ENCODE results near the gene DNAH3.
"Not testable (repeated sequence)": the region's sequence is repeated elsewhere in the genome, so short reads cannot be mapped to it uniquely, and the experiment has no call there.

DNAH3 gene

GRCh38 chr16:21150375-21151001, at the start of gene DNAH3:
TSS of gene DNAH3 (minus strand) at chr16:21150846. CDS start at chr16:21150319, 527 bp downstream.
- no peak for DNase-seq (ENCODE audit: low read depth)

GRCh38 chr16:21199607-21200218, 49.1 kb upstream of the DNAH3 start:
- DNase-seq (ENCODE audit: low read depth), result no peak

- DNase-seq (ENCODE audit: low read depth), result no peak
Measured at GRCh38 chr16:21197621-21198020, 47.0 kb upstream of the DNAH3 start.

- DNase-seq (ENCODE audit: low read depth), result no peak
Measured at GRCh38 chr16:21197112-21197511, 46.5 kb upstream of the DNAH3 start.

GRCh38 chr16:21195330-21195729, 44.7 kb upstream of the DNAH3 start:
- DNase-seq (ENCODE audit: low read depth), result not testable (repeated sequence)

- DNase-seq (ENCODE audit: low read depth), result peak; percentile 22
Measured at GRCh38 chr16:21194771-21195301, 44.2 kb upstream of the DNAH3 start.

- no peak for DNase-seq (ENCODE audit: low read depth)
Measured at GRCh38 chr16:21192991-21193390, 42.3 kb upstream of the DNAH3 start.

- peak; percentile 60 for DNase-seq (ENCODE audit: low read depth)
Measured at GRCh38 chr16:21190599-21190998, 40.0 kb upstream of the DNAH3 start.

- no peak for DNase-seq (ENCODE audit: low read depth)
Measured at GRCh38 chr16:21190013-21190412, 39.4 kb upstream of the DNAH3 start.

GRCh38 chr16:21189311-21189710, 38.7 kb upstream of the DNAH3 start:
- DNase-seq (ENCODE audit: low read depth), result no peak

- DNase-seq (ENCODE audit: low read depth), result no peak
Measured at GRCh38 chr16:21186326-21186691, 35.7 kb upstream of the DNAH3 start.

GRCh38 chr16:21185659-21186325, 35.1 kb upstream of the DNAH3 start:
- DNase-seq (ENCODE audit: low read depth), result no peak

- DNase-seq (ENCODE audit: low read depth), result no peak
Measured at GRCh38 chr16:21184834-21185233, 34.2 kb upstream of the DNAH3 start.

GRCh38 chr16:21183995-21184394, 33.3 kb upstream of the DNAH3 start:
- no peak for DNase-seq (ENCODE audit: low read depth)

- no peak for DNase-seq (ENCODE audit: low read depth)
Measured at GRCh38 chr16:21179983-21180365, 29.3 kb upstream of the DNAH3 start.

GRCh38 chr16:21179126-21179982, 28.7 kb upstream of the DNAH3 start:
- no peak for DNase-seq (ENCODE audit: low read depth)

- no peak for DNase-seq (ENCODE audit: low read depth)
Measured at GRCh38 chr16:21175397-21175796, 24.8 kb upstream of the DNAH3 start.

GRCh38 chr16:21172650-21173049, 22.0 kb upstream of the DNAH3 start:
- no peak for DNase-seq (ENCODE audit: low read depth)

GRCh38 chr16:21170116-21170515, 19.5 kb upstream of the DNAH3 start:
- not testable (repeated sequence) for DNase-seq (ENCODE audit: low read depth)

GRCh38 chr16:21169249-21169981, 18.8 kb upstream of the DNAH3 start:
- DNase-seq (ENCODE audit: low read depth), result no peak

- no peak for DNase-seq (ENCODE audit: low read depth)
Measured at GRCh38 chr16:21167929-21168602, 17.4 kb upstream of the DNAH3 start.
